ENCODE results near the gene DDX5. TPM values are rescaled to one million over a fixed set of nuclear protein-coding genes. Genes with fewer than 3 reads are reported as not detected.

Gene DDX5
- total and polyA plus RNA-seq, 2 donors (not counting 1 experiment from before 2014, with no cell fraction given): 1,560 to 2,167 TPM

DNA sequence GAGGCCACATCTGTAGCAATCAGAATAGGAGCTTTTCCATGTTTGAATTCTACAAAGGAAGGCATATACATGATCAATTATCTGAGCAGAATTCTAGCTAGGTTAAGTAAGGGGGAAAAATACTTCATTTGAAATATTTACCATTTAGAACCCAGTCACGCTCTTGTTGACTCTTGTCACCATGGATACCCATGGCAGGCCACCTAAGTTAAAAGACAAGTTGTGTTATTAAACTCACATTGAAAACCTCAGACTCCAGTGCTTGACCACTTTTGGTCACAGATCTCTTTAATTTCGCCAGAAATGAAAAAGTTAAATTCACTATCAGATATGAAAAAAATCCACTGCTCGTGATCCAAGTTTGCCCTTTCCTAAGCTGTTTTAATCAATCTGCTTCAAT lies 4.1 kb downstream of the DDX5 start:
- ATAC-seq (ENCODE audit: low read depth): no peak
- 93% methylated on average over 2 of the region's 3 CpGs for WGBS (ENCODE audit: insufficient coverage)
- Histone ChIP-seq H3K27me3 (replicated peaks in 1 of 4; ENCODE audit: control extremely low read depth in 1 of 4, control insufficient read depth in 3 of 4, insufficient read depth in 4 of 4, low read length in 3 of 4) (no peaks in the 10 kb centered on the region), H3K79me2 (ENCODE audit: control insufficient read depth, insufficient read depth, low read length) (peaks cover 49% of the 10 kb centered on the region), H3K4me2 (replicated peaks; ENCODE audit: low read depth, low read length, poor library complexity, severe bottlenecking) (no peak overlapping the region), H3K4me3 (ENCODE audit: control extremely low read depth in 1 of 5, extremely low read depth in 1 of 5, insufficient read depth in 1 of 5, low read depth in 2 of 5, low read length in 4 of 5) (no peak overlapping the region), H3K27ac (ENCODE audit: low read length in 2 of 2) (peak overlapping the region in 1 of 2 donors; percentile 31), H3K9me3 (ENCODE audit: control extremely low read depth in 1 of 3, control insufficient read depth in 2 of 3, insufficient read depth in 1 of 3, low read length in 2 of 3) (no peaks in the 10 kb centered on the region), H2AFZ (ENCODE audit: insufficient read depth, low read depth, low read length, poor library complexity, severe bottlenecking) (no peak overlapping the region), H3K9ac (ENCODE audit: low read length) (no peak overlapping the region), H3K36me3 (replicated peaks in 1 of 2; ENCODE audit: control extremely low read depth in 1 of 2, control insufficient read depth in 1 of 2, extremely low read depth in 1 of 2, insufficient read depth in 2 of 2, low read length in 1 of 2) (peaks cover 4 to 61% of the 10 kb centered on the region in 2 experiments), H4K20me1 (ENCODE audit: control insufficient read depth, insufficient read depth, low read length, poor library complexity, severe bottlenecking) (peaks cover 70% of the 10 kb centered on the region), H3K4me1 (ENCODE audit: control insufficient read depth in 2 of 2, insufficient read depth in 2 of 2, low read length in 2 of 2) (peaks cover 26 to 30% of the 10 kb centered on the region in 2 donors)
- POLR2A ChIA-PET: no interaction called here
- intact Hi-C loops (cut with micrococcal nuclease): no loop called here
- Mint-ChIP-seq H3K4me3 (no peak overlapping the region), H3K4me1 (peaks cover 68% of the 10 kb centered on the region), H3K9me3 (ENCODE audit: insufficient read depth) (no peaks in the 10 kb centered on the region), H3K27me3 (no peaks in the 10 kb centered on the region), H3K27ac (peak overlapping the region; percentile 3)
- TF ChIP-seq, protein P1, sequence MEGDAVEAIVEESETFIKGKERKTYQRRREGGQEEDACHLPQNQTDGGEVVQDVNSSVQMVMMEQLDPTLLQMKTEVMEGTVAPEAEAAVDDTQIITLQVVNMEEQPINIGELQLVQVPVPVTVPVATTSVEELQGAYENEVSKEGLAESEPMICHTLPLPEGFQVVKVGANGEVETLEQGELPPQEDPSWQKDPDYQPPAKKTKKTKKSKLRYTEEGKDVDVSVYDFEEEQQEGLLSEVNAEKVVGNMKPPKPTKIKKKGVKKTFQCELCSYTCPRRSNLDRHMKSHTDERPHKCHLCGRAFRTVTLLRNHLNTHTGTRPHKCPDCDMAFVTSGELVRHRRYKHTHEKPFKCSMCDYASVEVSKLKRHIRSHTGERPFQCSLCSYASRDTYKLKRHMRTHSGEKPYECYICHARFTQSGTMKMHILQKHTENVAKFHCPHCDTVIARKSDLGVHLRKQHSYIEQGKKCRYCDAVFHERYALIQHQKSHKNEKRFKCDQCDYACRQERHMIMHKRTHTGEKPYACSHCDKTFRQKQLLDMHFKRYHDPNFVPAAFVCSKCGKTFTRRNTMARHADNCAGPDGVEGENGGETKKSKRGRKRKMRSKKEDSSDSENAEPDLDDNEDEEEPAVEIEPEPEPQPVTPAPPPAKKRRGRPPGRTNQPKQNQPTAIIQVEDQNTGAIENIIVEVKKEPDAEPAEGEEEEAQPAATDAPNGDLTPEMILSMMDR (IDR thresholded peaks at IDR 0.05): no peak
- no peak for TF ChIP-seq EZH2 (IDR thresholded peaks at IDR 0.05; ENCODE audit: borderline replicate concordance, insufficient read depth, low read depth, low read length, poor library complexity, severe bottlenecking)
- DNase-seq: no peak
- CTCF ChIA-PET: interaction anchor here (0.7 to 1.9 kb wide), 7 partner anchors 9 to 148 kb away, joined by 3 to 8 read pairs (median 4); no protein-coding TSS in a partner anchor

DNA sequence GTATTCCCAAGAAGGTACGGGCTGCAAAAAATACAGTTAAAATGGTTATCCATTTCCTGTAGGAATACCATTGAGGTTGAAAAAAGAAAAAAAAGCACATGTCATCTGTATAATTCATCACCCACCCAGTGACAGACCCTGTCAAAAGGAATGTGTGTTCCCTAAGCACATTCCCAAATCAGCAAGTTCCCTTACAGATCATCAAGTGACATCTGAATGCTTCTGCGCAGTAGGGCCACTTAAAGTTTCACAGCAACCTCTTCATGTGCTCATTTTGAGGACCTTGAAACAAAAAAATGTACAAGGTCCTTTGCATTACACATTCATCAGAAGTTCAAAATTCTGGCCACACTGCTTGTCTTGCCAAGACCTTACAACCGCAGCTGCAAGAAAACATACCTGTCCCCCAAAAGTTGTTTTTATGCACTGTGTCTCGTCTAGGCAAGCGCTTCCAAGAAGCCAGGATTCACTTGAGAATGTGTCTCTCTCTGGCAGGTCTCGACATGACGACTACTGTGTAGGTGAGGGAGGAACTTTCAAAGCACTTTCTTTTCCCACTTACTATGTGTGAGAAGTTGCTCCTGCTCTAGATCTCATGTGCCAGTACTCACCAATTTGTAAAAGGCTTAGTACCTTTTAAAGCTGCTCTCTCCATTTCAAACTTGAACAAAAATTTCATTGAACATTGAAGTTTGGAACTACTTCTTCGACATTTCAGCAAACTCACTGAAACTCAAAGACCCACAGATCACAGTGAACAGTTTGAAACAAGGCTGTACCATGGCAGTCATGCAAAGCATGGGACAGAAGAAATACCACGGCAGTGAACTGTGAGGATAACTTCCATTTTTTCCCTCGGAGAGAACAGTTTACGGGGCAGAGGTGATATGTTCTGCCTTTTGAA lies 5.0 kb downstream of the DDX5 start:
- no peak overlapping the region for H3K27ac ChIP-seq (ENCODE audit: low read length in 2 of 2)
- WGBS (ENCODE audit: insufficient coverage): 100% methylated on average over 4 of the region's 11 CpGs
- H3K4me2 ChIP-seq (replicated peaks; ENCODE audit: low read depth, low read length, poor library complexity, severe bottlenecking): no peak overlapping the region
- H3K4me3 Mint-ChIP-seq: no peak overlapping the region
- ChIA-PET CTCF (interaction anchor here (0.9 to 6.9 kb wide), 5 partner anchors 8 to 89 kb away, joined by 3 to 112 read pairs (median 4); no protein-coding TSS in a partner anchor), POLR2A (no interaction called here)
- peaks cover 70% of the 10 kb centered on the region for H4K20me1 ChIP-seq (ENCODE audit: control insufficient read depth, insufficient read depth, low read length, poor library complexity, severe bottlenecking)
- intact Hi-C loops (cut with micrococcal nuclease): no loop called here
- no peak overlapping the region for H3K27ac Mint-ChIP-seq
- peaks cover 4 to 61% of the 10 kb centered on the region in 2 experiments for H3K36me3 ChIP-seq (replicated peaks in 1 of 2; ENCODE audit: control extremely low read depth in 1 of 2, control insufficient read depth in 1 of 2, extremely low read depth in 1 of 2, insufficient read depth in 2 of 2, low read length in 1 of 2)
- ATAC-seq (ENCODE audit: low read depth) (no peak), DNase-seq (peak; percentile 37)
- H3K27me3 Mint-ChIP-seq: no peaks in the 10 kb centered on the region
- H3K9ac ChIP-seq (ENCODE audit: low read length): no peak overlapping the region
- H3K4me3 ChIP-seq (ENCODE audit: control extremely low read depth in 1 of 5, extremely low read depth in 1 of 5, insufficient read depth in 1 of 5, low read depth in 2 of 5, low read length in 4 of 5): no peak overlapping the region
- peaks cover 55% of the 10 kb centered on the region for H3K79me2 ChIP-seq (ENCODE audit: control insufficient read depth, insufficient read depth, low read length)
- TF ChIP-seq, protein P1 (IDR thresholded peaks at IDR 0.05): no peak
- TF ChIP-seq EZH2 (IDR thresholded peaks at IDR 0.05; ENCODE audit: borderline replicate concordance, insufficient read depth, low read depth, low read length, poor library complexity, severe bottlenecking): no peak
- no peak overlapping the region for H2AFZ ChIP-seq (ENCODE audit: insufficient read depth, low read depth, low read length, poor library complexity, severe bottlenecking)
- peaks cover 28 to 31% of the 10 kb centered on the region in 2 donors for H3K4me1 ChIP-seq (ENCODE audit: control insufficient read depth in 2 of 2, insufficient read depth in 2 of 2, low read length in 2 of 2)
- no peaks in the 10 kb centered on the region for H3K9me3 Mint-ChIP-seq (ENCODE audit: insufficient read depth)
- H3K27me3 ChIP-seq (replicated peaks in 1 of 4; ENCODE audit: control extremely low read depth in 1 of 4, control insufficient read depth in 3 of 4, insufficient read depth in 4 of 4, low read length in 3 of 4): no peaks in the 10 kb centered on the region
- no peaks in the 10 kb centered on the region for H3K9me3 ChIP-seq (ENCODE audit: control extremely low read depth in 1 of 3, control insufficient read depth in 2 of 3, insufficient read depth in 1 of 3, low read length in 2 of 3)
- H3K4me1 Mint-ChIP-seq: peaks cover 75% of the 10 kb centered on the region
